ENCODE results near the gene NTN4.
"Not testable (repeated sequence)": the region's sequence is repeated elsewhere in the genome, so short reads cannot be mapped to it uniquely, and the experiment has no call there.

The NTN4 gene

GRCh38 chr12:95790033-95790916, at the start of gene NTN4:
NTN4 (minus strand) TSS chr12:95790764; CDS start chr12:95790309, 455 bp downstream.
- DNase-seq, result peak in 1 of 2 donors; percentile 49

GRCh38 chr12:95838125-95838524, 47.6 kb upstream of the NTN4 start:
- DNase-seq, result no peak

GRCh38 chr12:95837240-95838038, 46.9 kb upstream of the NTN4 start:
- no peak for DNase-seq

GRCh38 chr12:95836630-95837239, 46.2 kb upstream of the NTN4 start:
- no peak for DNase-seq

GRCh38 chr12:95836185-95836609, 45.6 kb upstream of the NTN4 start:
- no peak for DNase-seq

GRCh38 chr12:95834572-95834971, 44.0 kb upstream of the NTN4 start:
- no peak for DNase-seq

GRCh38 chr12:95830335-95831089, 39.9 kb upstream of the NTN4 start:
- DNase-seq, result no peak

- no peak for DNase-seq
Measured at GRCh38 chr12:95829395-95829794, 38.8 kb upstream of the NTN4 start.

- DNase-seq, result no peak
Measured at GRCh38 chr12:95820096-95820703, 29.6 kb upstream of the NTN4 start.

GRCh38 chr12:95815632-95816212, 25.2 kb upstream of the NTN4 start:
- no peak for DNase-seq

- not testable (repeated sequence) for DNase-seq
Measured at GRCh38 chr12:95812155-95812554, 21.6 kb upstream of the NTN4 start.

GRCh38 chr12:95810411-95810810, 19.8 kb upstream of the NTN4 start:
- DNase-seq, result no peak

GRCh38 chr12:95809000-95809680, 18.6 kb upstream of the NTN4 start:
- DNase-seq, result no peak

- no peak for DNase-seq
Measured at GRCh38 chr12:95808146-95808545, 17.6 kb upstream of the NTN4 start.

- no peak for DNase-seq
Measured at GRCh38 chr12:95805864-95806671, 15.5 kb upstream of the NTN4 start.

GRCh38 chr12:95804291-95804690, 13.7 kb upstream of the NTN4 start:
- DNase-seq, result no peak

GRCh38 chr12:95803817-95804216, 13.3 kb upstream of the NTN4 start:
- DNase-seq, result no peak

GRCh38 chr12:95802482-95803270, 12.1 kb upstream of the NTN4 start:
- no peak for DNase-seq

- DNase-seq, result no peak
Measured at GRCh38 chr12:95796982-95797289, 6.4 kb upstream of the NTN4 start.
